HepG2 (cell line): ENCODE data around the gene DNMBP. TPM values are rescaled to one million over a fixed set of nuclear protein-coding genes. Genes with fewer than 3 reads are reported as not detected.

Experiments used
- ATAC-seq: fragments of 200-7000 bp; cut with Tn5 transposase; 3 replicates; pipeline ENCODE4 v1.9.1; 2020; ENCODE audit warnings: mild to moderate bottlenecking, moderate library complexity
- BruUV-seq: library from RNA; stranded (reverse); fragments of 400-500 nt; replicated peaks from 2 replicates; lab custom pipeline; 2021; lab: Mats Ljungman, UMichigan
- CTCF ChIA-PET: fragments of 300-600 bp; formaldehyde crosslinking; extraction: SDS; loops from one replicate; lab custom pipeline; 2021; ENCODE audit warnings: low total read pairs, inconsistent platforms, low intra/inter-chr PET ratio; lab: Yijun Ruan, JAX
- POLR2A ChIA-PET: fragments of 350-600 bp; sonication (Branson Sonifier 250); formaldehyde crosslinking; loops from one replicate; lab custom pipeline; 2020; ENCODE audit warnings: antibody characterized with exemption, inconsistent platforms; lab: Yijun Ruan, JAX
- DNase-seq: peaks from one replicate; pipeline ENCODE4 v3.0.0-alpha.2; 2015; ENCODE audit warnings: low spot score
- FAIRE-seq: peaks from 3 replicates; lab custom pipeline; 2011; peaks lifted over from hg19 to GRCh38; lab: Jason Lieb, UNC
- H2AFZ ChIP-seq: one replicate; pipeline ENCODE4 v1.6.1; 2011; ENCODE audit warnings: low read length, inconsistent platforms
- H3K27ac ChIP-seq: fragments of 300-600 bp; 3 replicates; pipeline ENCODE4 v1.8.0; 2011; ENCODE audit warnings: mixed run types, mild to moderate bottlenecking, mixed read lengths, low read length, inconsistent platforms; ENCODE audit not compliant: insufficient read depth; ENCODE audit errors: extremely low read length
- H3K27me3 ChIP-seq, 2 experiments: fragments of 200-600 bp in 1 of 2; 2 replicates in 1 of 2; 3 replicates in 1 of 2; pipeline versions ENCODE4 v1.6.0 to v1.8.0; 2011; ENCODE audit warnings: low read length in 2 of 2, mild to moderate bottlenecking in 2 of 2, moderate library complexity in 2 of 2, inconsistent platforms in 1 of 2; ENCODE audit not compliant: insufficient read depth in 2 of 2, control insufficient read depth in 1 of 2
- H3K36me3 ChIP-seq, 2 experiments: fragments of 200-600 bp in 1 of 2; replicated peaks in 1 of 2; 2 replicates in 1 of 2; 3 replicates in 1 of 2; pipeline versions ENCODE4 v1.5.1 to v1.8.0; 2011; ENCODE audit warnings: low read length in 2 of 2, inconsistent platforms in 1 of 2; ENCODE audit not compliant: insufficient read depth in 2 of 2, control insufficient read depth in 1 of 2
- H3K4me1 ChIP-seq: 2 replicates; pipeline ENCODE4 v1.5.1; 2012; ENCODE audit warnings: low read length, inconsistent platforms; ENCODE audit not compliant: insufficient read depth
- H3K4me2 ChIP-seq: 2 replicates; pipeline ENCODE4 v1.6.0; 2011; ENCODE audit warnings: low read depth, low read length, inconsistent platforms
- H3K4me3 ChIP-seq, 3 experiments: fragments of 200-600 bp in 1 of 3; sonication (generic), shearing (Covaris generic) in 1 of 3; replicated peaks in 1 of 3; 2 replicates each; pipeline ENCODE4 v1.5.1; 2011 to 2016; ENCODE audit warnings: low read length in 3 of 3, inconsistent platforms in 2 of 3, low read depth in 2 of 3, mild to moderate bottlenecking in 2 of 3, control low read depth in 1 of 3, mixed read lengths in 1 of 3; ENCODE audit not compliant: insufficient read depth in 1 of 3
- H3K79me2 ChIP-seq: one replicate; pipeline ENCODE4 v1.6.1; 2011; ENCODE audit warnings: low read length, inconsistent platforms; ENCODE audit not compliant: insufficient read depth
- H3K9ac ChIP-seq: 2 replicates; pipeline ENCODE4 v1.6.0; 2011; ENCODE audit warnings: mild to moderate bottlenecking, low read depth, low read length, inconsistent platforms; ENCODE audit not compliant: insufficient read depth
- H3K9me3 ChIP-seq: 2 replicates; pipeline ENCODE4 v1.5.1; 2012; ENCODE audit warnings: mild to moderate bottlenecking, low read length
- H4K20me1 ChIP-seq: 2 replicates; pipeline ENCODE4 v1.6.0; 2011; ENCODE audit warnings: inconsistent platforms, mild to moderate bottlenecking, low read length, moderate library complexity; ENCODE audit not compliant: insufficient read depth
- AHR ChIP-seq: IDR thresholded peaks from 2 replicates; pipeline ENCODE4 v1.6.1; 2018; ENCODE audit warnings: missing genetic modification reagents, missing compliant biosample characterization
- ELF1 ChIP-seq: sonication (generic); formaldehyde crosslinking; IDR thresholded peaks from 2 replicates; pipeline ENCODE4 v1.4.0; 2020; ENCODE audit warnings: missing genetic modification reagents
- FLYWCH1 ChIP-seq: sonication (generic); formaldehyde crosslinking; IDR thresholded peaks from 2 replicates; pipeline ENCODE4 v1.8.1; 2023; ENCODE audit warnings: mild to moderate bottlenecking, missing genetic modification reagents
- MAFK ChIP-seq, 2 experiments: IDR thresholded peaks in 1 of 2; conservative IDR thresholded peaks in 1 of 2; 2 replicates each; pipeline ENCODE4 v1.6.1; 2011; ENCODE audit warnings: improper control_type of control experiment in 2 of 2, low read length in 2 of 2
- NFIC ChIP-seq: IDR thresholded peaks from 2 replicates; pipeline ENCODE4 v1.6.1; 2012; ENCODE audit warnings: mild to moderate bottlenecking, low read length, inconsistent platforms
- SMYD3 ChIP-seq: sonication (generic); formaldehyde crosslinking; IDR thresholded peaks from 2 replicates; pipeline ENCODE4 v1.8.1; 2023; ENCODE audit warnings: mild to moderate bottlenecking, missing genetic modification reagents
- ZNF280D ChIP-seq: sonication (generic); formaldehyde crosslinking; IDR thresholded peaks from 2 replicates; pipeline ENCODE4 v1.5.1; 2020; ENCODE audit warnings: mild to moderate bottlenecking, missing genetic modification reagents
- ZNF546 ChIP-seq: sonication (generic); formaldehyde crosslinking; conservative IDR thresholded peaks from 2 replicates; pipeline ENCODE4 v1.8.1; 2023; ENCODE audit warnings: mild to moderate bottlenecking, missing genetic modification reagents
- ZNF800 ChIP-seq: sonication (generic); formaldehyde crosslinking; IDR thresholded peaks from 2 replicates; pipeline ENCODE4 v1.4.0; 2020; ENCODE audit warnings: missing genetic modification reagents
- WGBS: methylation state at CpG from one replicate; pipeline ENCODE4 v1.1.6; 2017; ENCODE audit warnings: low lambda C conversion rate; 5-methylcytosine and 5-hydroxymethylcytosine counted together
- in situ Hi-C: cut with HindIII; loops from 2 replicates; pipeline ENCODE4 v1.10.0; 2017; ENCODE audit warnings: low pct_unique_long_range_greater_than_20kb; ENCODE audit not compliant: extremely low pct_ligation_motif_present
- intact Hi-C: fragments of 100-400 bp; cut with micrococcal nuclease; formaldehyde crosslinking; loops from one replicate; pipeline ENCODE4 v1.10.0; 2022; ENCODE audit not compliant: unreplicated experiment
- polyA plus RNA-seq, 8 experiments: library from polyadenylated mRNA; depleted of rRNA in 3 of 8; stranded (reverse) in 7 of 8; unstranded in 1 of 8; fragments of >200 nt; fragmentation: Illumina TruSeq in 4 of 8; extraction: Trizol in 4 of 8; gene quantifications; 2 replicates each; pipeline versions ENCODE4 v1.2.1 to v1.2.3, GENCODE V29; 2011 to 2016; ENCODE audit warnings: low read depth in 4 of 8, missing spikeins in 1 of 8, mixed read lengths in 1 of 8; ENCODE audit not compliant: insufficient read depth in 1 of 8
- total RNA-seq, 5 experiments: library from RNA; depleted of rRNA; stranded (reverse); fragments of >200 nt; fragmentation: Illumina TruSeq; extraction: Trizol; gene quantifications; 2 replicates each; pipeline ENCODE4 v1.2.3, GENCODE V29; 2016; ENCODE audit warnings: low read depth in 1 of 5

The DNMBP gene
- total and polyA plus RNA-seq, 2 of the 13 experiments (the other 11 are each of a cell fraction or from before 2014, with no cell fraction given) = 3.6 to 6.3 TPM

- 84% methylated on average over 2 of the region's 2 CpGs for WGBS
- H3K9me3 ChIP-seq = no peaks in the 10 kb centered on the region
- H3K4me3 ChIP-seq = no peak overlapping the region
- ATAC-seq (no peak), DNase-seq (no peak), FAIRE-seq (no peak)
- H3K4me2 ChIP-seq = no peak overlapping the region
- TF ChIP-seq FLYWCH1 (CRISPR knock-in tag) = no peak
- no peak for TF ChIP-seq ZNF546 (CRISPR knock-in tag)
- no peak for TF ChIP-seq MAFK (conservative IDR thresholded peaks at IDR 0.05 in 1 of 2, IDR thresholded peaks at IDR 0.05 in 1 of 2; ENCODE audit: low read length in 2 of 2)
- TF ChIP-seq AHR (CRISPR knock-in tag) = no peak
- no peak for TF ChIP-seq ZNF280D (CRISPR knock-in tag)
- no peak for TF ChIP-seq ZNF800
- no peak for TF ChIP-seq SMYD3
- TF ChIP-seq NFIC = no peak
- TF ChIP-seq ELF1 (CRISPR knock-in tag) = no peak
- CTCF ChIA-PET = no interaction called here
- no peaks in the 10 kb centered on the region for H3K79me2 ChIP-seq
- intact Hi-C loops = no loop called here
- POLR2A ChIA-PET = interaction anchor here (1.9 kb wide), 1 partner anchor 14 kb away, joined by 11 read pairs; no protein-coding TSS in a partner anchor
- H3K9ac ChIP-seq = no peak overlapping the region
- H3K36me3 ChIP-seq = no peaks in the 10 kb centered on the region; a peak in 1 of 5 replicates
- no peak overlapping the region for H2AFZ ChIP-seq
- peaks cover 7% of the 10 kb centered on the region for H3K4me1 ChIP-seq
- H3K27me3 ChIP-seq = no peaks in the 10 kb centered on the region
- no peaks in the 10 kb centered on the region for H4K20me1 ChIP-seq
- in situ Hi-C loops = no loop called here
- no TSS peak for BruUV-seq
- H3K27ac ChIP-seq = no peak overlapping the region
Observed at GRCh38 chr10:99944860-99945259, 64.9 kb downstream of the DNMBP start.
